Stimulated activated CD4-positive, alpha-beta T cell treated with anti-CD3 and anti-CD28 coated beads, Interleukin-1b, Interleukin-23, amount 100 ng/mL, for 24 hours (primary cell): Measurements from ENCODE around the gene CCM2L.
A peak's percentile ranks its signal among the peaks of the same experiment; 100 is the strongest.

ENCODE experiments used
- DNase-seq, 4 experiments: peaks; one replicate each; pipeline ENCODE4 v3.0.0-alpha.2; 2020; ENCODE audit warnings: low read depth in 4 of 4, low spot score in 1 of 4

Gene CCM2L

GRCh38 chr20:32010101-32010500 is at the start of gene CCM2L:
TSS of gene CCM2L (plus strand) at chr20:32010438. CDS start at chr20:32010455, 17 bp downstream.
- DNase-seq: no peak

- no peak for DNase-seq
These were observed 47.5 kb upstream of the CCM2L start for GRCh38 chr20:31962761-31963160.

GRCh38 chr20:31963889-31964288 is 46.3 kb upstream of the CCM2L start:
- DNase-seq: no peak

- DNase-seq: no peak
These were observed 43.1 kb upstream of the CCM2L start for GRCh38 chr20:31966991-31967655.

- peak in 1 of 4 experiments; percentile 13 for DNase-seq
These were observed 42.4 kb upstream of the CCM2L start, which contains the start of gene XKR7 for GRCh38 chr20:31967830-31968249. TSS of gene XKR7 (plus strand) at chr20:31968151. CDS start at chr20:31968176, 25 bp downstream.

GRCh38 chr20:31968291-31969126 is 41.7 kb upstream of the CCM2L start:
- DNase-seq: peak; percentile 54 to 72 (median 62)

GRCh38 chr20:31969991-31970390 is 40.2 kb upstream of the CCM2L start:
- no peak for DNase-seq

GRCh38 chr20:31972471-31973021 is 37.7 kb upstream of the CCM2L start:
- DNase-seq: no peak

- no peak for DNase-seq
These were observed 35.9 kb upstream of the CCM2L start for GRCh38 chr20:31974296-31974695.

- no peak for DNase-seq
These were observed 35.2 kb upstream of the CCM2L start for GRCh38 chr20:31974951-31975487.

- DNase-seq: no peak
These were observed 34.4 kb upstream of the CCM2L start for GRCh38 chr20:31975874-31976273.

- DNase-seq: no peak
These were observed 33.2 kb upstream of the CCM2L start for GRCh38 chr20:31977080-31977479.

GRCh38 chr20:31979713-31980426 is 30.4 kb upstream of the CCM2L start:
- DNase-seq: no peak

- DNase-seq: no peak
These were observed 28.5 kb upstream of the CCM2L start for GRCh38 chr20:31981784-31982183.

GRCh38 chr20:31984981-31985471 is 25.2 kb upstream of the CCM2L start:
- no peak for DNase-seq

- no peak for DNase-seq
These were observed 22.5 kb upstream of the CCM2L start for GRCh38 chr20:31987744-31988143.

- DNase-seq: no peak
These were observed 21.7 kb upstream of the CCM2L start for GRCh38 chr20:31988430-31989015.

GRCh38 chr20:31989030-31989645 is 21.1 kb upstream of the CCM2L start:
- no peak for DNase-seq

GRCh38 chr20:31990641-31991338 is 19.4 kb upstream of the CCM2L start:
- no peak for DNase-seq

GRCh38 chr20:31991339-31991705 is 18.9 kb upstream of the CCM2L start:
- DNase-seq: no peak
